GM12875 (cell line): Measurements from ENCODE around the gene RNF187.

ENCODE experiments used
- H3K4me3 ChIP-seq: one replicate; pipeline ENCODE4 v1.5.1; 2011; ENCODE audit warnings: low read depth, low read length, control low read depth
- TF ChIP-seq, protein P1 (sequence below): IDR thresholded peaks from 2 replicates; pipeline ENCODE4 v1.5.1; 2011; ENCODE audit warnings: low read depth, mild to moderate bottlenecking, control low read depth, inconsistent platforms, low read length, moderate library complexity, borderline replicate concordance; ENCODE audit not compliant: insufficient read depth

RNF187 gene

DNA sequence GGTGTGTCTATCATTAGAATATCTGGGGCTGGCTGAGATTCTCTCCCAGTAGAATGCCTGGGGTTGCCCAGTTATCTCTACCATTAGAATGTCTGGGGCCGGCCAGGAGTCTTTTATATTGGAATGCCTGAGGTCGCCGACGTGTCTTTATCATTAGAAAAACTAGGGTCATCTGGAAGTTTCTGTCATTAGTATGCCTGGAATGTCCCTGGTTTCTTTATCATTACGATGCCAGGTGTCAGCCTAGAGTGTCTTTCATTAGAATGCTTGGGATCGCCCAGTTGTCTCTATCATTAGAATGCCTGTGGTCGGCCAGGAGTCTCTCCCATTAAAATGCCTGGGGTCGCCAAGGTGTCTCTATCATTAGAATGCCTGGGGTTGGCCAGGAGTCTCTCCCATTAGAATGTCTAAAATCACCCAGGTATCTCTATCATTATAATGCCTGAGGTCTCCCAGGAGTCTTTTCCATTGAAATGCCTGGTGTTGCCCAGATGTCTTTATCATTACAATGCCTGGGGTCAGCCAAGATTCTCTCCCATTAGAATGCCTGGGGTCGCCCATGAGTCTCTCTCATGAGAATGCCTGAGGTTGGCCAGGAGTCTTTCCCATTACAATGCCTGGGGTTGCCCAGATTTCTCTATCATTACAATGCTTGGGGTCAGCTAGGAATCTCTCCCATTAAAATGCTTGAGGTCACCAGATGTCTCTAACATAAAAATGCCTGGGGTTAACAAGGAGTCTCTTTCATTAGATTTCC lies 53.2 kb downstream of the RNF187 start:
- TF ChIP-seq, protein P1, sequence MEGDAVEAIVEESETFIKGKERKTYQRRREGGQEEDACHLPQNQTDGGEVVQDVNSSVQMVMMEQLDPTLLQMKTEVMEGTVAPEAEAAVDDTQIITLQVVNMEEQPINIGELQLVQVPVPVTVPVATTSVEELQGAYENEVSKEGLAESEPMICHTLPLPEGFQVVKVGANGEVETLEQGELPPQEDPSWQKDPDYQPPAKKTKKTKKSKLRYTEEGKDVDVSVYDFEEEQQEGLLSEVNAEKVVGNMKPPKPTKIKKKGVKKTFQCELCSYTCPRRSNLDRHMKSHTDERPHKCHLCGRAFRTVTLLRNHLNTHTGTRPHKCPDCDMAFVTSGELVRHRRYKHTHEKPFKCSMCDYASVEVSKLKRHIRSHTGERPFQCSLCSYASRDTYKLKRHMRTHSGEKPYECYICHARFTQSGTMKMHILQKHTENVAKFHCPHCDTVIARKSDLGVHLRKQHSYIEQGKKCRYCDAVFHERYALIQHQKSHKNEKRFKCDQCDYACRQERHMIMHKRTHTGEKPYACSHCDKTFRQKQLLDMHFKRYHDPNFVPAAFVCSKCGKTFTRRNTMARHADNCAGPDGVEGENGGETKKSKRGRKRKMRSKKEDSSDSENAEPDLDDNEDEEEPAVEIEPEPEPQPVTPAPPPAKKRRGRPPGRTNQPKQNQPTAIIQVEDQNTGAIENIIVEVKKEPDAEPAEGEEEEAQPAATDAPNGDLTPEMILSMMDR, result no peak
- H3K4me3 ChIP-seq, result no peak overlapping the region

DNA sequence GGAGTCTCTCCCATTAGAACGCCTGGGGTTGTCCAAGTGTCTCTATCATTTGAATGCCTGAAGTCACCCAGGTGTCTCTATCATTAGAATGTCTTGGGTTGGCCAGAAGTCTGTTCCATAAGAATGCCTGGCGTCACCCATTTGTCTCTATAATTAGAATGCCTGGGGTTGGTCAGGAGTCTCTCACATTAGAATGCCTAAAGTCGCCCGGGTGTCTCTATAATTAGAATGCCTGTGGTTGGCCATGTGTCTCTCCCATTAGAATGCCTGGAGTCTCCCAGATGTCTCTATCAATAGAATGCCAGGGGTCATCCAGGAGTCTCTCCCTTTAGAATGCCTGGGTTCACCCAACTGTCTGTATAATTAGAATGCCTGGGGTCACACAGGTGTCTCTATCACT lies 54.5 kb downstream of the RNF187 start:
- TF ChIP-seq, protein P1, result no peak
- no peak overlapping the region for H3K4me3 ChIP-seq

DNA sequence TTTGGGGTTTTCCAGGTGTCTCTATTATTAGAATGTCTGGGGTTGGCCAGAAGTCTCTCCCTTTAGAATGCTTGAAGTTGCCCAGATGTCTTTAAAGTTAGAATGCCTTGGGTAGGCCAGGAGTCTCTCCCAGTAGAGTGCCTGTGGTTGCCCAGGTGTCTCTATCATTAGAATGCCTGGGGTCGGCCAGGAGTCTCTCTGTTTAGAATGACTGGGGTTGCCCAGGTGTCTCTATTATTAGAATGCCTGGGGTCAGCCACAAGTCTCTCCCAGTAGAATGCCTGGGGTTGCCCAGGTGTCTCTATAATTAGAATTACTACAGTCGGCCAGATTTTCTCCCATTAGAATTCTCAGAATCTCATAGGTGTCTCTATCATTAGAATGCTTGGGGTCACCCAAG lies 55.2 kb downstream of the RNF187 start:
- no peak overlapping the region for H3K4me3 ChIP-seq
- TF ChIP-seq, protein P1, result no peak

DNA sequence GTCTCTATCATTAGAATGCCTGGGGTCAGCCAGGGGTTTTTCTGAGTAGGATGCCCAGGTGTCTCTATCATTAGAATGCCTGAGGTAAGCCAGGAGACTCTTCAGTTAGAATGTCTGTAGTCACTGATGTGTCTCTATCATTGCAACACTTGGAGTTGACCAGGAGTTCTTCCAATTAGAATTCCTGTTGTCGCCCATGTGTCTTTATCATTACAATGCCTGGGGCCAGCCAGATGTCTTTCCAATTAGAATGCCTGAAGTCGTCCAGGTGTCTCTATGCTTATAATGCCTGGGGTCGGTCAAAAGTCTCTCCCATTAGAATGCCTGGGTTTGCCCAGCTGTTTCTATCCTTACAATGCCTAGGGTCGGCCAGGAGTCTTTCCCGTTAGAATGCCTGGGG lies 55.8 kb downstream of the RNF187 start:
- TF ChIP-seq, protein P1, result no peak
- H3K4me3 ChIP-seq, result no peak overlapping the region

DNA sequence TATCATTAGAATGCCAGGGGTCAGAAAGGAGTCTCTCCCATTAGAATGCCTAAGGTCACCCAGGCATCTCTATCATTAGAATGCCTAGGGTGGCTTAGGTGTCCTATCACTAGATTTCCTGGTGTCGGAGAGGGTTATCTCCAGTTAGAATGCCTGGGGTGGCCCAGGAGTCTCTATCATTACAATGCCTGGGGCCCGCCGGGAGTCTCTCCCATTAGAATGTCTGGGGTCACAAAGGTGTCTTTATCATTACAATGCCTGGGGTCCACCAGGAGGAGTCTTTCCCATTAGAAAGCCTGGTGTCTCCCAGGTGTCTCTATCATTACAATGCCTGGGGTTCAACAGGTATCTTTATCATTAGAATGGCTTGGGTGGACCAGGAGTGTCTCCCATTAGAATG lies 56.2 kb downstream of the RNF187 start:
- no peak overlapping the region for H3K4me3 ChIP-seq
- TF ChIP-seq, protein P1, result no peak

DNA sequence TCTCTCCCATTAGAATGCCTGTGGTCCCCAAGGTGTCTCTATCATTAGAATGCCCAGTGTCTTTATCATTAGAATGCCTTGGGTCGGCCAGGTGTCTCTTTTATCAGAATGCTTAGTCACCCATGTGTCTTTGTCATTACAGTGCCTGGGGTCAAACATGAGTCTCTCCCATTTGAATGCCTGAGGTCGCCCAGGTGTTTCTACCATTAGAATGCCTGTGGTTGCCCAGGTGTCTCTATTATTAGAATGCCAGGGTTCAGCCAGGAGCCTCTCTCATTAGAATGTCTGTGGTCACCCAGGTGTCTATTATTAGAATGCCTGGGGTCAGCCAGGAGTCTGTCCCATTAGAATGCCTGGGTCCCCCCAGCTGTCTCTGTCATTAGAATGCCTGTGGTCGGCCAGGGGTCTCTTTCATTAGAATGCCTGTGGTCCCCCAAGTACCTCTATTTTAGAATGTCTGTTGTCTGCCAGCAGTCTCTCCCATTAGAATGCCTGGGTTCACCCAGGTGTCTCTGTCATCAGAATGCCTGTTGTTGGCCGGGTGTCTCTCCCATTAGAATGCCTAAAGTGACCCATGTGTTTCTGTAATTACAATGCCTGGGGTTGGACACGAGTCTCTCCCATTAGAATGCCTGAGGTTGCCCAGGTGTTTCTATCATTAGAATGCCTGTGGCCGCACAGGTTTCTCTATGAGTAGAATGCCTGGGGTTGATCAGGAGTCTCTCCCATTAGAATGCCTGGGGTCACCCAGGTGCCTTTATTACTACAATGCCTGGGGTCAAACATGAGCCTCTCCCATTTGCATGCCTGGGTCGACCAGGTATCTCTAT lies 57.1 kb downstream of the RNF187 start:
- TF ChIP-seq, protein P1, result no peak
- no peak overlapping the region for H3K4me3 ChIP-seq
